Sigmoid colon (tissue), 4 donors: ENCODE data around the gene SNX14.
"Not testable (repeated sequence)": the region's sequence is repeated elsewhere in the genome, so short reads cannot be mapped to it uniquely, and the experiment has no call there.

Source experiments
- CTCF ChIP-seq, 4 experiments: fragments of 450-650 bp in 3 of 4; fragments of 200-600 bp in 1 of 4; IDR thresholded peaks; one replicate each; pipeline ENCODE4 v1.5.1; 2016 to 2019; ENCODE audit warnings: antibody characterized with exemption in 4 of 4, mild to moderate bottlenecking in 3 of 4, moderate library complexity in 2 of 4
- POLR2AphosphoS5 ChIP-seq, 4 donors: sonication (generic); formaldehyde crosslinking; IDR thresholded peaks; one replicate each; pipeline ENCODE4 v1.6.1; 2017; ENCODE audit warnings: antibody characterized with exemption in 4 of 4

GRCh38 chr6:85564223-85564622 lies 29.4 kb downstream of the SNX14 start:
- TF ChIP-seq CTCF, POLR2AphosphoS5 (IDR thresholded peaks at IDR 0.05): not testable (repeated sequence)
